CD4-positive, alpha-beta T cell treated with Interleukin-4 for 1 hour (primary cell): Measurements from ENCODE around the gene TSPEAR.

Source experiments
- DNase-seq, 2 donors: peaks; one replicate each; pipeline ENCODE4 v3.0.0-alpha.2; 2020 to 2022

TSPEAR gene

DNA sequence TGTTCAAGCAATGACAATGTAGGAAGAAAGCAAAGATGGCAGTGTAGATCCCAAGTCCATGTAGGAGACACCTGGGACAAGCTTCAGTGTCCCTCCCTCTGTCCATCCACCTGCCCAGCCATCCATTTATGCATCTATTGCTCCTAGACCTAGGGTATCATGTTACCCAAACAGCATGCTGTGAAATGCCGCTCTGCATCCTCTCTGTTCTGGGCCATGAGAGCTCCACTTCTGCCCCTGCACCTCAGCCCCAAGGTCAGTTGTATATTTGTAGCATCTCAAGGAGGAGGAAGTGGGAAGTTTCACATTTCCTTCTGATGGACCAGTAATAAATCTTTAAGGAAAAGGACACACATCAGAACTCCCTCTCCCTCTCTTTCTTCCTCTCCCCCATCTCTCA lies 27.9 kb upstream of the TSPEAR start:
- DNase-seq = no peak

DNA sequence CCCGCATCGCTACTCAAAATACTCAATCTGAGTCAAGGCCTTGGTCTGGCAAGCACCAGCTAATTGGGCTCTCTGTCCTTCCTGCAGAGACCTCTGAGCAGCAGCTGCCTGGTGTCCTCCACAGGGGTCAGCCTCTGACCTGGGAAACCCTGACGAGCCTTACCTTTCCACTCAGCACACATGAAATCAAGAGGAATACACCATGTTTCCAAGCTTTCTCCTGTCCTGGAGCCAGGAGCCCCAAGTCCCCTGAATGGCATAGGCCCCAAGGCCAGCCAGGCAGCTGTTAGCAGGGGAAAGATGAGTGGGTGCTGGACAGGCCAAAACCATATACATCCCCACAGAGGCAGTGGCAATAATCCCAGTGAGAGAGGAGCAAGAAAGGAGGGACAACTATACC lies 27.2 kb upstream of the TSPEAR start:
- DNase-seq = no peak

DNA sequence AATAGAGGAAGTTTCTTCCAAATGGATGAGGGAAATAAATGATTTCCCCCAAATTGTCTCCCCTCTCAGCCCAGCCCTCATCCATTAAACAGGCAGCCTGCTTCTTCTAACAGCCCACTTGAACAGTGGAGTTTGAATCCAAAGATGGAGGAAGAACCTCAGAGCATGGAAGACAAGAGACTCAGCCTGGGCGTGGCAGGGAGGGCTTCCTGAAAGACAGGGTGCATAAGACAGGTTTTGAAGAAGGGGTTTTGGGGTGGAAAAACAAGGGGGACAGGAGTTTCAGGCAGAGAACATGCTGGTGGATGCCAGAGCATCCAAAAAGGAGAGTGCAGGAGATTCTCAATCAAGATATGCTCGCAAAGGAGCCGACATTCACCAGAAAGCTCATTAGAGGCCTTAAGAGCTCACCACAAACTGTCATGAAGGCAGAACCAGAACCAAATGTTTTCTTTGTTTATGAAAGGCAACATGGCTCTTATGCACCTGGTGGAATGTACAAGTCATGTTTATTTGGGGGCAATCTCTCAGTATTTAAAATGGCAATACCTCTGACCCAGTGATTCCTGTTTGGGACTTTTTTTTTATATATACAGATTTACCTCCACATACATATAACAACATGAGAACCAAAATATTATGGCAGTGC lies 26.5 kb upstream of the TSPEAR start:
- no peak for DNase-seq

DNA sequence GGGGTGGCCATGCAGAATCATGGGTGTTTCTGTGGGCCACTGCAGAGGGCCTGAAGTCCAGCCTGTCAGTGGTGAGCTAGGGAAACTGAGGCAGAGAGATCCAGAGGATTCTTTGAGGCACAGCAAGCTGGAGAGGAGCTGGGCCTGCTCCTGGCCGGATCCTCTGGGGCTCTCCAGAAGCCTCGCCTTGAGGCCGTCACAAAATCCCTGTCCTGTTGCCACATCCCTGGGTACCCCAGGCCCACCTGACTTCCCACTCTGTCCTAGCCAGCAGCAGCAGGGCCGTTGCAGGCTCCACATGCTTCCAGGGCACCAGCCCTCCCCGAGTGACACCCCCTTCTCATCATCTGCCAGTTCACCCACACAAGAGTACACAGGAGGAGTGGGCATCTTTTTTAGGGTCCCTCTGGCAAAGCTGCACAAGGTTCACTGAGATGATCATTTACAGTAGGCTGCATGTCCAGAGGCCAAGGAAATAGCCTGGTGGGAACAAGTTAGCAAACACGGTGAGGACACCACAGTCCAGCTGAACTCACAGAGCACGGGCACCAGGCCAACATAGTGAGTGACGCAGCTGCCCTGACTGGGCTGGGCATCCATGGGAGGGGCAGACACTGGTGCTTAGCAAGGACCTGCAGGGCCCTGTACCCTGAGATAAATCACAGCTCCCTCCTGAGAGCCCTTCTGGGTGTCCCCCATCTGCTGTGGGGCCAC lies 25.1 kb upstream of the TSPEAR start:
- no peak for DNase-seq

DNA sequence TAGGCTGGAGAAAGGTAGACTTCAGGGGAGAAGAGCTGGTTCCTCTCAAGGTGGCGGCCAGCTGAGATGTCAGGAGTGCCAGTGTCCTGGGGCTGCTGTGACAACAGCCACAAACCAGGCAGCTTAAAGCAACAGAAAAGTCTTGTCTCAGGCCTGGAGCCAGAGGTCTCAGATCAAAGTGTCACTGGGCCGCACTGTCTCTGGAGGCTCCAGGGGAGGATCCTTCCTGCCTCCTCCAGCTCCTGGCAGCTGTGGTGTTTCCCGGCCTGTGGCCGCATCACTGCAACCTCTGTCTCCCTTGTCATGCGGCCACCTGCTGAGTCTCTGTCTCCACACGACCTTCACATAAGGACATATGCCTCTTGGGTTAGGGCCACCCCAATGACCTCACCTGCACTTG lies 24.4 kb upstream of the TSPEAR start:
- no peak for DNase-seq

DNA sequence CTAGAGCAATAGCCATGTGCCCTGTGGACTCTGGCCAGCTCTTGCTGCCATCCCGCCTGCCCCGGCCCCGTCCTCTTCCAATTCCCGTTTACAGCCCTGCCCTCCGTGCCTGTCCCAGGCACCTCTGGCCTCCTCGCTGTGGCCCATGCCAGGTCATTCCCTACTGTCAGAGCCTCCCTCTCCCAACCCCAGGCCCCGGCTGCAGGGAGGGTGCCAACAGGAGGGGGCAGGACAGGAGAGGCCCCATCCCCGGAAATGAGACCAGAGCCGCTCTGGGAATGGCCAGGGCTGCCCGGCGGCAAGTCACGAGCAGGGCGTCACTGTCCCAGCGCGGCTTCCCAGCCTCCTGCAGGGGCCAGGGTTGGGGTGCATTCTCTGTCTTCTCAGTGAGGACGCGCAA lies 23.5 kb upstream of the TSPEAR start:
- DNase-seq = no peak

DNA sequence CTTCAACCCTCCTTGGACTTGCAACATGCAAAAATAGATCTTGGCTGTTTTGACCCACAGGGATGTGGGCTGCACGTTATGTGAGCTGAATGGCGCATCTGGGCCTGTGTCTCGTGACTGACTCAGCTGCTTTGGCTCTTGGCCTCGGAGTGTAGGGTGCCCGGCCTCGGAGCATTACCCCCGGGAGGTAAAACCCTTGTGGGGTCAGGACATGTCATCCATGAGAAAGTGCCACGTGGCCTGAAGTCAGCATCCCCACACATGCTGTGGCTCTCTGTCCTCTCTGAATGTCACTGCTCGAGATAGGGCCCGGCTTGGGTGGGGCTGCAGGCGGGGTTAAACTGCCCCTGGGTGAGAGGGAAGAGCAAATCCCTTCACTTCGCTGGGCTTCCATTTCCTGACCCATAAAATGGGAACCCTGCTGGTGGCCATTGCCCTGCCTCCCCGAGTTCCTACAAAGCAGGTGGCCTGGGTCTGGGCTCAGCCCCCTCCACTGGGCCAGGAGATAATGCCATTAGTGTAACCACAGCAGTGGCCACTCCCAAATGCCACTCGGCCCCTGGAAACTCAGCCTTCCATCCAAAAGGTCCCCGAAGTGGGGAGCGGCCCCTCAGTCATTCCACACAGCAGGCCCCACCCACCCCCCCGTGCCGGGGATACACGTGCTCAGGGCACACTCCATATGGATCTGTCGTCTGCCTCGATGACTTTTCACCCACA lies 22.8 kb upstream of the TSPEAR start:
- no peak for DNase-seq

DNA sequence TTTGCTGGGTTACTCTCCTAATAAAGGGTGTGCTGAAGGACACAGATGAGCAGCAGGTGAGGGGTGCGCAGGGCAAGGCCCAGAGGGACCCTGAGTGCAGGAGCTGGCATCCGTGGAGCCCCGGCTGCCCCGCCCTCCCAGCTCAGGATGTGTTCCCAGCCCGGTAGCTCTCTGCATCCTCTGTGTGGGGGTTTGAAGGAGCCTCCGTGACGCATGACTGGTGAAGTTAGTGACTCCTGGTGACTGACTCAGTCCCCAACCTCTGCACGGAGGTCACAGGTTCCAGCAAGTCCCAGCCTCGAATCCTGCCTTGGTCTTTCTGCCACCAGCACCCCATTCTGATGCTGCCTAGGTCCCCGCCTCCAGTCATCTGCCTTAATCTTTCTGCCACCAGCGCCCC lies 21.6 kb upstream of the TSPEAR start:
- no peak for DNase-seq

DNA sequence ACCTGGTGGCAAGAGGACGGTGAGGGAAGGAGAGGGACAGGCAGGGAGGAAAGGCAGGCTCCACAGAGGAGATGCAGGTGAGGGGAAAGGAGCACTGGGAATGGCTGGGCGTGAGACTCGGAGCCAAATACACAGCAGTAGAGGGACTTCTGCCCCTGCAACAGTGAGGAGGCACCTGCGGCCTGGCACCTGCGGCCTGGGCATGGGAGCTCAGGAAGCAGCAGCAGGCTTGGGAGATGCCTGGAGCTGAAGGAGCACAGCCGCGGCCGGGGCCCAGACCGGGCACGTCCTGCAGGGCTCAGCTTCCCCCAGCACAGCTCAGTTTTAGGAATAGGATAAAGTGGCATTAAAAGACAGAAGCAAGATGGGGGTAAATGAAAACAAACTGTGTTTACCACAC lies 20.9 kb upstream of the TSPEAR start:
- no peak for DNase-seq

DNA sequence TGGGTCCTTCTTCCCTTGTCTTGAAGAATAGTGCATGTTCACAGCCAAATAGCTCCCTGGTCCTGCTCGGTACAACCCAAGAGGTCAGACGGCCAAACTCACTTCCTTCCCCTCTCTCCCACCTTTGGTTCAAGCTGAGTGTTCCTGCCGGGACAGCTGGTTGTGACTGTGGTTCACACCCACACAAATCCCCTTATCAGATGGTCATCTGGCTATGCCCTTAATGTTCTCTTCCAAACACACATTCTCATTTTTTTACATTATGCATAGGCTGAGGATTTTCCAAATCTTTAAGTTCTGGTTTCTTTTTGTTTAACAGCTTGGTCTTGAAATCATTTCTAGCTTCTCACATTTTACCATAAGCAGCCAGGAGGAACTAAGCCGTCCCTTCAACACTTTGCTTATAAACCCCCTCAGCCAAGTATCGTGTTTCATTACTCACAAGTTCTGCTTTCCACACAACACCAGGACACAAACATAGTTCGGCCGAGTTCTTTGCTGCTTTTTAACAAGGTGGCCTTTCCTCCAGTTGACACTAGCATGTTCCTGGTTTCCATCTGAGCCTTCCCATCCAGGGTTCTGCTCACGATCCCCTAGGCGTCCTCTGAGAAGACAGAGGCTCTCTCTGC lies 19.7 kb upstream of the TSPEAR start:
- DNase-seq = no peak

DNA sequence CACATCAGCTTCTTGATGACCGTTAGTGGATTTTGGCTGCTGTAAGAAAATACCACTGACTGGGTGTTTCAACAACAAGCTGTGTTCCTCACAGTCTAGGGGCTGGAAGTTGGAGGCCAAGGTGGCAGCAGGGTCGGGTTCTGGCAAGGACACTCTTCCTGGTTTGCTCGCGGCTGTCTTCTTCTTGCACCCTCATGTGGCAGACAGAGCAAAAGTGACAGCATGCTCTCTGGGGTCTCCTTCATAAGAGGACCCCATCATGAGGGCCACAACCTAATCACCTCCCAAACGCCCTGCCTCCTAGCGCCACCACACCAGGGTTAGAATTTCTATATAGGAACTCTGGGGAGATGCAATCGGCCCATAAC lies 18.6 kb upstream of the TSPEAR start:
- DNase-seq = no peak

DNA sequence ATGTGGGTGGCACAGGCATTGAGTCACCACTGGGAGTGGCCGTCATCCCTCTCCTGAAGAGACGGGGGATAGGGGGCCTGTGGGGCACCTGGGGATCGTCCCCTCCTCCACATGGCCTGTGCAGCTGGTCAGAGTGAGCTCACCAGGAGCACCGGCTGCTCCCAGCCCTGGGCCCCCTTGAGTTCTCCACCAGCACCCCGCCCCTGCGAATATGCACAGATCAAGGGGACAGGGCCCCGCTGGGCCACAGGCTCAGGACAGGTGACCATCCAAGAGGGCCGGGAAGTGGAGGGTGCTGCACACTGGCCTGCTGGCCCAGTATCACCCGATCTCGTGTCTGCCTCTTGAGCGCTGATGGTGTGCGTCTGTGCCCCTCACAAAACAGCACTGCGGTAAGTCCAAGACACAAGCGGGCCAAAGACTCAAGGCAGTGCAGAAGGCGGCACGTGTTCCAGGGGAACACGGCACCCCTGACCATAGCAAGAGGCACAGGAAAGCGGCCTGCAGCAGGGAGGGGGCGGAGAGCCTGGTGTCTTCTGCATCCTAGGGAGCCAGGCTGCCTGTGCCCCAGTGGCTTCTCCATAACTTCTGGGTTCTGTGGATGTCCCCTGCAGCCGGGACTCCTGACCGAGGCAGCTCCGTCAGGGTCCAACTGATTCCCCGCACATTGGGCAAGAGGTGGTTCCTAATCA lies 18.1 kb upstream of the TSPEAR start:
- DNase-seq = no peak

DNA sequence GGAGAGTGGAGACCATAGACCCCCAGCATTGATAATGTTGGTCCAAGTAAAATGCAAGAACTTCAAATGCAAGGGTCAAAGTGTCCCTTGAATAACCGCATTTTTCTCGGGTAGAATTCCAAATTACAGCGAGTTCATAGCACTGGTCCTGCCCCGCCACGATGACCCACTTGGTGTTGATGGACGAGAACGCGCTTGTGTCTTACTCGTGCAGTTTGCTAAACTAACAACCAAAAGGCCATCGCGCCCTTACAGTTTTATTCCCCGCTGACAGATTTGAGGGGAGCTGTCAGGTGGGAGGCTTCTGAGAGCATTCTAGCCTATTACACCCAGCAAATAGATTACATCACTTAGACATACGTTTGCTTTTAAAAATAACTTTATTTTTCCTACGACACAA lies 17.3 kb upstream of the TSPEAR start:
- DNase-seq = no peak

DNA sequence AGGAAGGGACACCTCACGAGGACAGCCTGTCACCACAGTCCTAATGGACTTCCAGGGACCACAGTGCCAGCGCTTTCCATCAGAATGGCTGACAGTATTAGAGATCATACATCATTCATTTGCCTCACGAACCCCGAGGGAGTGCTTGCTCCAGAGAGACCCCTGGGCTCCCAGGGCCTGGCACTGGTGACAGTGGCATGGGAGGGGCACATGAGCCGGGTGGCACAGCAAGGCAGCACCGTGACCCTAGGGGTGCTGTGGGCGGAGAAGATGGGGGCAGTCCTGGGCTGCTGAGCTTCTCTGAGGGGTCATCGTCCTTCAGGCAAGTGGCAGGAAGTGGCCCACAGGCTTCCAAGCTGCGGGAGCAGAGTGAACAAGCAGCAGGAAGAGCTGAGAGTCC lies 16.4 kb upstream of the TSPEAR start:
- DNase-seq = no peak

DNA sequence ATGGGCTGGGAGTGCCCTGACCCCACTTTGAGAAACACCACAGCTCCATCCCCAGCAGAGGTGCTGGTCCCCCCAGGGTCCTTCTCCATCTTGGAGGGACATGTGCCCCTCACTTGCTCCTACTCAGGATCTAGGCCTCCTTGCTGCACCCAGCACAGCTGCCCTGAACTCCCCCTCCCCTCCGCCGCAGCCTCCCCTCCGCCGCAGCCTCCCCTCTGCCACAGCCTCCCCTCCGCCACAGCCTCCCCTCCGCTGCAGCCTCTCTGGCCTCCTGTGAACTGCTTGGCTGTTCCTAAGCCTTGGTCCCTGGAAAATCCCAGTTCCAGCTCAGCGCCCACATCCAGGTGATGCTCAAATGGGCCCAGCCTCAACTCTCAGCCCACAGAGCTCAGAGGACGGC lies 15.9 kb upstream of the TSPEAR start:
- no peak for DNase-seq

DNA sequence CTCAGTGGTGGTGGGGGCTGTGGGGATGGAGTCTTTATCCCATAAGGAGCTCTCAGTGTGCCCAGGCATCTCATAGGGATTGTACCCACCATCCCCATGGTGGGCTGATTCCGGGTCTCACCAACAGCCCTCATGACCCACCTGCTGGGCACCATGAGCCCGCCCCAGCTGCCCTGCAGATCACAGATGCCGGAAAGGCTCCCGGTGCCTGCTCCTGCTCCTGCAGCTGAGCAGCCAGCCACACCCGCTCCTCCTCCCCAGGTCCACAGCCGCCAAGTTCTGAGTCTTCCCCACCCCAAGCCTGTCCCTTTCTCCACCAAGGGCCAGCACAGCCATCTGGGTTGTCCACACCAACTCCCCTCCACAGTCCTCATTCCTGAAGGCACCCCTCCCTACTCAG lies 15.5 kb upstream of the TSPEAR start:
- no peak for DNase-seq

DNA sequence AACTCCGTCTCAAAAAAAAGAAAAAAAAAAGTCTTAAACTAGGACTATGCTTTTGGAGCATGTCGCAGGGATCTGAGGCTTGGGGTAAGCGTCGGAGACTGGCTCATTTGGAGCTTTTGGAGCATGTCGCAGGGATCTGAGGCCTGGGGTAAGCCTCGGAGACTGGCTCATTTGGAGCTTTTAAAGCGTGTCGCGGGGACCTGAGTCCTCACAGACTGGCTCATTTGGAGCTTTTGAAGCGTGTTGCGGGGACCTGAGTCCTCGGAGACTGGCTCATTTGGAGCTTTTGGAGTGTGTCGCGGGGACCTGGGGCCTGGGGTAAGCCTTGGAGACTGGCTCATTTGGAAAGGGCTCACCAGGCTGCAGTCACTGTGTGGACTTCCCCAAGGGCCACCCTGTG lies 13.6 kb upstream of the TSPEAR start:
- DNase-seq = no peak

DNA sequence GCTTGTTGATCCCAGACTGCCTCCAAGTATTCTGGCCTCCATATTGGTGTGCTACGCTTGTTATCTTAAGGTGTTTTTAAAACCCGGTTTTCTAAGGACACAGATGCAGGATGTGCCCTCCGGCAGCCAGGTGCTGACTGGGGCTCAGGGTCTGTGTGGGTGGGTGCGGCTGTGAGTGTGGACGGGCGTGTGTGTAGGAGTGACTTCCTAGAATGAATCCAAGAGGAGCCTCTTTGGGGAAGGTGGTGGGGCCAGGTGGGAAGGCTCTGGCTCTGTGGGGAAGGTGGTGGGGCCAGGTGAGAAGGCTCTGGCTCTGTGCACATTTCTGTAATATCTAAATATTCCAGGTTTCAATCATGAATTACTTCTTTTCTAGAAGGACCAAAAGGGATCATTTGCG lies 12.8 kb upstream of the TSPEAR start:
- DNase-seq = no peak

DNA sequence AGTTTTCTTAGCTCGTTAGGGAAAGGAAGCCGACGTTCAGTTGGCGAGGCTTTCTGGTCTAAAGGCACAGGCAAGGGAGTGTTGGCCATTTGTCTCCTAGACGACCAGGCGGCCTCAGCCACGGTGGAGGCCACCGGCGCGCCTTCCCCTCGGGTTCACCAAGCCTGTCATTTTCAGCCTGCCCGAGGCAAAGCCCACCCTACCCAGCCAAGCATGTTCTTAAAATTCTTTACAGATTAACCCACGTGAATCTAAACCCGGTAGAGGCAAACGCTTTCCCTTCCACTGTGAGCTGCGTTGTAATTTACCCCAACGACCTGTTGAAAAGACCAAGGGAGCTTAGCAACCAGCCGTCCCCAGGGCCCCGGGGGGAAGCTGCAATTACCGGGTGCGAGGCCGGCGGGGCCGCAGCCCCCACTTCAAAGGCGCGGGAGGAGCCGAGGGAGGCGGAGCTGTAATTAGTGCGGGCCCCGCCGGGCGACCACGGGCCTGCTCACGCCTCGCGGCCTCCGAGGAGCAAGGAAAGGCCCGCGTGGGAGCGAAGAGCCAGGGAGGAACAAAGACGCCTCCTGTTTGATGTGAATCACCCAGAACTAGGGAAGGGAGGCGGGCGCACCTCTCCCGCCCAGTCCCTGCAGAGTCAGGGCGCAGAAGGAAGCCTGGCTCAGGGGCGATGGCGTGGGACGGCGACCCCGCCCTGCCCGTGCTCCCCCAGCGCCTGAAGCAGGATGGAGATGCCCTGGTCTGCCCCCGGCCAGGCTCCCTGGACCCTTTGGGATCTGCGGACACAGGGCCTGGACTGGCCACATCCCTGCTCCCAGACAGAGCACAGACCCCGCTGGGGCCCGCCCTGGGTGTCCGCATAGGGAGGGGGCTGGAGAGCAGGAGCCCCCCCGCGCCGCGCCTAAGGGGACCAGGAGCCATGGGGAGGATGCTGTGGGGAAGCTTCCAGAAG lies 12.1 kb upstream of the TSPEAR start:
- peak in 1 of 2 donors; percentile 16 for DNase-seq

DNA sequence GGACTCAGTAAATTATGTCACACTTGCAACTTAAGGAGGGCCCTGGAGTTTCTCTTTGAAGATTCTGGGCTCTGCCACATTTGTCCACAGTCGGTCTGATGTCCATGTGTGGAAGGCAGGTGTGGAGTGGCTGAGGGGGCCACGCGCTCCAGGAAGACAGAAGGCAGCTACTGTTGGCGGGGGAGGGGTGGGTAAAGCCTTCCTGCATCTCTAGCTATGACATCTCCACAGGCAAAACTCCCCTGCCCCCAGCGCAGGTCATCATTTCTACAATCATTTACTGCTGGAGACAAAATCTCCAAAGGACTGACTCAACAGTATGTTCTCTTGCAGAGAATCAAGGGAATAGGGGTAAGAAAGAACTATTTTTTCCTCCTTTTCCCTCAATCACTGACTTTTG lies 11.4 kb upstream of the TSPEAR start:
- DNase-seq = no peak

DNA sequence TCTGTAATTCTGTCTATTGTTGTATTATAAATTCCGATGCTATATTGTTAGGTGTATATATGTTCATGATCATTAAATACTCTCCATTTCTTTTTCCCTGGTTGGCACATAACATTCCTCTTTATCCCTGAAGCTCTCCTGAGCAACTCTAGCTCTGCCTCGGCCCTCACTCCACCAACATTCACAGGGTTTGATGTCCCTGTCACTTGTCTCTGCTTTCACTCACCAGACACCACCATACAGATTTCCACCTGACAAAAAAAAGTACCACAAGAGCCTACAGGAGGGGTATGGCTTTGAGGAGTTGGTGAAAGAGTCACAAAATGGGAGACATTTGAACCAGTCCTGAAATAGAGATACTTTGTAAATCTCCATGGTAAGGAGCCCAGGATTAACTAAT lies 8.8 kb upstream of the TSPEAR start:
- DNase-seq = no peak

DNA sequence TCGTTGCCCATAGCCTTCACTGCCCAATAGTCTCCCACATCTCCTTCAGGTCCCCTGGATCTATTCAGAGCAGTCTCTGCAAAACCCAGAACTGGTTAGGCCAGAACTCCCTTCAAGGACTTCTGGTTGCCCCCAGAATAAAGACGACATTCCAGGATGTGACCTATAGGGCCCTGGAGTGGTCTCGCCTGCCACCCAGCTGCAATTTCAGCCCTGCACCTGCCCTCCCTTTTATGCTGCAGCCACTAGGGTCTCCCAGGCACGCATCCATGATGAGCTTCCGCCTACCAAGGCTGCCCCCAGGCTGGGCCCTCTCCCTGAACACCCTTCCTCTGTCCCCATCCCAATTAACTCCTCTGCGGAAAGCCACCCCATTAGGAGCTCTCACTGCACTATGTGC lies 7.2 kb upstream of the TSPEAR start:
- DNase-seq = no peak
